ENCODE results near the gene ECE1.

The ECE1 gene

GRCh38 chr1:21325231-21325718 is 35.0 kb upstream of the ECE1 start:
- DNase-seq (ENCODE audit: low spot score) = no peak

DNA sequence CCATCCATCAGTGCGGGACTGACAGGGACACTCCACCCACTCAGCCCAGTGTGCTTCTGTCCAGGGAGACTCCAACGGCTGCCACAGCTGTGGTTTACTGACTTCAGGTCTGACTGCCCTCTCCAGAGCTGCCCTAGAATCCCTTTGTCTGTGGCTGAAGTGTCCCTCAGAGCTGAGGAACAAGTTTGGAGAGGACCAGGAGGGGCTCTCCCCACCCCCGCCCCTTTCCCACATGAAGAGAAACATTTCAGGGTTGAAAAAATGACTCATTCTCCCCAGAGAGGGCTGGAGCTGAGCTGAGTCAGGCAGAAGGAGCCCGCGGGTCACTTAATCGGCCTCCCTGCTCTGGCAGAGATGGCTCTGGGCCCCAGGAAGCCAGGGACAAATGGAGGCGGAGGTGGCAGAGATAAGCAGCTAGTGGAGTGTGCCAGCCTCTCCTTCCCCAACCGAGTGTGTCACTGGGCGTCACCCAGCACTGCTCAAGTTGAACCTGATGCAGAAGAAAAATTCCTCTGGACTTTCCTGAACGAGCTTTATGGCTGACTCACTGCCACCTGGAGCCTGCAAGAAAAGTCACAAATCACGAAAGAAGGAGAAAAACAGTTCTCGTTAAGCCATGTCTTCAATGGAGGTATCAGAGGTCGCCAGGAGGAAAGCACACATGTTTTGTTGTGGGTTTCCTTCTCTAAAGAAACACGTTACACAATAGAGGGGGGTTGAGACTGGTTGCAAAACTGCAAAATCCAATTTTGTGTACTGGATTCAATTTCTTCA is 34.3 kb upstream of the ECE1 start:
- DNase-seq (ENCODE audit: low spot score) = peak; percentile 73

DNA sequence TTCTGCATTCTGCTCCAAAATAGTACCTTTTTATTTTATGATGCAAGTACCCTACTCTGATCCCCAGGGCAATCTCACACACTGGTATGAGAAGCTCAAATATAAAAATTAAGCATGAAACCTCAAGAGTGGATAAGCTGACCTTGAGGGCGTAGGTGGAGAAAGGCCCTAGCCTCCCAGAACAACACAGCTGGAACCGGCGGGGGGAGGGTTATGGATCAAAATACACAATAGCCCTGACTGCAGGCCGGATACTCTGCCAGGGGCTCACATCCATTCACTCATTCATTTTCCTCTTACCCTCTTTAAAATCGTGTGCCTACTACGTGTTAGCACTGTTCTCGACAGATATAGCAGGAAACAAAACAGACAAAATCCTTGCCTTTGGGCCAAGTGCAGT is 32.8 kb upstream of the ECE1 start:
- DNase-seq (ENCODE audit: low spot score) = no peak

- no peak for DNase-seq (ENCODE audit: low spot score)
Measured at GRCh38 chr1:21322681-21323016, 32.4 kb upstream of the ECE1 start.

GRCh38 chr1:21321963-21322680 is 31.9 kb upstream of the ECE1 start:
- DNase-seq (ENCODE audit: low spot score) = no peak

DNA sequence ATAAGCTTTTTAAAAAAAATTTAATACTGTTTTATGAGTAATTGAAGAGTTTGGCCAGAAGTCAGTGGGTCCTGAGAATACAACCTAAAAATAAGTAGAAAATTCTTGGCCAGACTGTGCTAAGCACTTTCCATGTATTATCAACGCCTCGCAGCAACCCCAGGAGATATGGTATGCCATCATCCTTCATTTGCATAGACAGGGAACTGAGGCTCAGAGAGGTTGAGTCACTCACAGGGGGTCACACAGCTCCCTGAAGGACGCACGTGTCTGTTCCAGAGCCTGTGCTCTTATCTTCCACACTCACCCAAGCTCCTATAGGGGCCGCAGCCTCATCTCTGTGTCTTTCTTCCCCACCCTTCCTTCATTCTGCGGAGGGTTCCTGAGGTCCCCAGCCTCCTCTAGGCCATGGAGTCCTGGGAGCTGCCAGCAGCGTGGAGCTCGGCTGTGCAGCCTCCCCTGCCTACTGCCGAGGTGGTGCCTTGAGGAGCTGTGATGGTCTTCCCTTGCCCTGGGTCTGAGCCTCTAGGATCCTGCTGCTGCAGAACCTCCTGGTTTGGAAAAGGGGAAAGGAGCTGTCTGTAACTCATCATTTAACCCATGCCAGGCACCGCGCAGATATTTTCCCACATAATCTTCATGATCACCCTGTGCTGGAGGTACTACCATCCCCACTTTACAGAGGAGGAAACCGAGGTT is 30.3 kb upstream of the ECE1 start:
- no peak for DNase-seq (ENCODE audit: low spot score)

DNA sequence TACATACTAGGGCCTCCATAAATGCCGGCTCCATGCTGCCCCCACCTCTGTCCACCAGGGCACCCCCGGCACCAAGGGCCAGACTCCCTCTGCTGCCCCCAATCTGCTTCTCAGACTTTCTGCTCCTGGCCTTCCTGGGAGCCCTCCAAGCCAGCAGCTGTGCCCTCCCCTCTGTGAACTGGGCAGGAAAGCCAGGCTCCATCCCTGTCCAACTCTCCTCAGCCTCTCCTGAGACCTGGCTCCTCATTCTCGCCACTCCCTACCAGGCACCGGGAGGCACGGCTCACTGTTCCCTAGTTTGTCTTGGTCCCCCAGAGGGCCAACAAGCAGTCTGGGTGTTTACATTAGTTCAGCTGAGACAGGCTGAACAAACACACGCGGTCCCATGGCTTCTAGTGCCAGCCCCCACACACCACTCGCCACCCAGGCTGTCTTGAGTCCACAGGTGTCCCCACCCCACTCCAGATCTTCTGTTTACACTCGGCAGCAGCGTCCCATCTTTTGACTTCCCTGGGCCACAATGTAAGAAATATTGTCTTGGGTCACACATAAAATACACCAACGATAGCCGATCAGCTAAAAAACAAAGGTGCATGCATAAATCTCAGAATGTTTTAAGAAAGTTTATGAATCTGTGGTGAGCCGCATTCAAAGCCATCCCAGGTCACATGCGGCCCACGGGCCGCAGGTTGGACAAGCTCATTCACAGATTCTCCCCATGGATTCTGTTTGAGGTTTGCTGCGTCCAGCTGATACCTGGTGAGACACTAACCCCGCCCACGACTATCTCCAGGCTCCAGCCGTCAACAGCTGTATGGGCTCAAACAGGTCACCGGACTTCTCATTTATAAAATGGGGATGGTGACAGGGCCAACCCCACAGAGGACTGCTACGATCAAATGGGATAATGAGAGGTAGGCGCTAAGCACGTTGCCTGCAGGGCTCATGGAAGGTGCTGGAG is 29.5 kb upstream of the ECE1 start:
- DNase-seq (ENCODE audit: low spot score) = no peak

GRCh38 chr1:21318714-21319159 is 28.5 kb upstream of the ECE1 start:
- DNase-seq (ENCODE audit: low spot score) = peak; percentile 60

DNA sequence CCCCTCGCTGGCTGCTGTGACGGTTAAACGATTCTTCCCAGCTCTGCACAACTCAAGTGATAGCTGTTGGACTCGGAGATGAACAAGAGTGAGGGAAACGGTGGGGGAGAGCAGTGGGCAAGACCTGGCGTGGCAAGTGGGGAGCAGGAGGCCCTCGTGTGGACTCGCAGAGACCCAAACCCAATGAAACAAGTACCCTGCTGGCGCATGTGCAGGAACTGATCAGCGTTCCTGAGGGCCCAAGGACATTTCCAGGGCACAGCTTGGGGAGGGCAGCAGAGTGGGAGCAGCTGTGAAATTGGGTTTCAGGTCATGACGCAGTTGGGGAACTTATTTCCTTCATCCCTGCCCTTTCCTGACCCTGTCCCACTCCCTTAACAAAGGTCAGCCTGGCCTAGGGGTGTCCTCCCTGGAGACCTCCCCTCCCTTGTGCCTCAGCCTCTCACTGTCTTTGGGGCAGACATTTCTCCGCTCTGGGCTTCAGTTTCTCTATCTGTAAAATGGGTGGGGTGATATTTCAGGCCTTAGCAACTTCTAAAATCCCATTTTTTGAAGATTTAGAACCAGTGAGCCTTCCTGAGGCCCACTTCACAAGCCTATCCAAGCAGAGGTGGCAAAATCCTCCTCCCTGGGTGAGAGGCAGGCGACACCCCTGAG is 27.9 kb upstream of the ECE1 start:
- no peak for DNase-seq (ENCODE audit: low spot score)

- DNase-seq (ENCODE audit: low spot score) = no peak
Measured at GRCh38 chr1:21317690-21318043, 27.4 kb upstream of the ECE1 start.

DNA sequence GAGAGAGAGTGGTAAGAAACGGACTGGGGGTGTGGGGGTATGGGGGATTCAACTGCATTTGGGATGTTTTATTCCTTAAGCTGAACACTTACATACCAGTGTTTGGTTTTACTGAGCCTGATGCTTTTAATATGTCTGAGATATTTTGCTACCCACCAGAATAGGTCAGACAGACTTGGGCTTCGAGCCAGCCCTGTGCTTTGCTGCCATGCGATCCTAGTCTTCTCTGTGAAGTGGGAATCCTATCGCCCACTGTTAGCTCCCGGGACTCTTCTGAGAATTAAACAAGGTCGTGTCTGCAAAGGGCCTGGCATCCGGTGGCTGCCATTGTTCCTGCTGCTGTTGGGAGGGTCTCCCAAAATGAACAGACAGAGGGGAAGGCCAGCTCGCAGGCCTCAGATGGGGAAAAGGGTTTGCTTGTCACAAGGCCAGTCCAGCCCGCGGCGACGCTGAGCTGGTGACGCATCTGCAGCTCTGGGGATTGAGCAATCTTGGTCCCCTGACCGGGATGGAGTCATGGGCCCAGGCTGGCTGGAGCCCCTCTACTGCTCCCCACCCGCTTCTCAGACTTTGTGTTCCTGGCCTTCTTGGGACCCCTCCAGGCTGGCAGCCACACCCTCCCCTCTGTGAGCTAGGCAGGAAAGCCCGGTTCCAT is 26.9 kb upstream of the ECE1 start:
- peak; percentile 78 for DNase-seq (ENCODE audit: low spot score)

- DNase-seq (ENCODE audit: low spot score) = no peak
Measured at GRCh38 chr1:21314743-21315396, 24.6 kb upstream of the ECE1 start.

DNA sequence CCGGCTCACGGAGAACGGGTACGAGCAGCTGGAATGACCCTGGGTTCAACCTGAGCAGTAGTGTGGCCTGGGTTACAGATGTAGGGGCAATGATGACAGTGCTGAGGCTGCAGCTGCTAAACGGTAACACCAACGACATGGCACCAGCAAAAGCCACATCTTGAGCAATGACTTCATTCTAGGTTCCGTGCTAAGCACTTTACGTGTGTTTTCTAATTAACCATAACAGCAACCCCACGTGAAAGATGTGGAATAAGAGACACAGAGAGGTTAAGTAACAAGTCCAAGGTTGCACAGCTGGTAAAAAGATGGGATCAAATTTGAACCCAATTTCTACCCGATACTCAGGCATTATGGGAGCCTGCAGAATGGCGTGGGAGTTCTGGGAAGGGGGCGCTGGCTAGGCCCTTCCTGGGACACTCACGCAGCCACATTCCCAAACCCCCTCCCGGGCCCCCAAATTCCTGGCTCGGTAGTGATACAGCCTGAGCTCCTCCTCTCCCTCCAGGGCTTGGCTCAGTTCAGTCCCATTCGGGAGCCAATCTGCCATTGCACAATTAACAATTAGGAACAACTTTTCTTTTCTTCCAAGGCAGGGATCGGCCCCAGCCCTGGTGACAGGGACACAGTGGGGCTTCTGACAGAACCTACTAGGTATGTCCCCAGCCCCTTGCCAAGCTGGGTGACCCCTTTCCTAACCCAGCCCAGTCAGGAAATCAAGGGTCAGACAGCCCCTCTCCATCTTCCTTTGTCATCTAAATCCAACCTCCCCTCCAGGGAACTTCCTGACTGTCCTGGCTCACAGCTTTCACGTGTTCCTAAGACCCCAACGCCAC is 23.8 kb upstream of the ECE1 start:
- no peak for DNase-seq (ENCODE audit: low spot score)

DNA sequence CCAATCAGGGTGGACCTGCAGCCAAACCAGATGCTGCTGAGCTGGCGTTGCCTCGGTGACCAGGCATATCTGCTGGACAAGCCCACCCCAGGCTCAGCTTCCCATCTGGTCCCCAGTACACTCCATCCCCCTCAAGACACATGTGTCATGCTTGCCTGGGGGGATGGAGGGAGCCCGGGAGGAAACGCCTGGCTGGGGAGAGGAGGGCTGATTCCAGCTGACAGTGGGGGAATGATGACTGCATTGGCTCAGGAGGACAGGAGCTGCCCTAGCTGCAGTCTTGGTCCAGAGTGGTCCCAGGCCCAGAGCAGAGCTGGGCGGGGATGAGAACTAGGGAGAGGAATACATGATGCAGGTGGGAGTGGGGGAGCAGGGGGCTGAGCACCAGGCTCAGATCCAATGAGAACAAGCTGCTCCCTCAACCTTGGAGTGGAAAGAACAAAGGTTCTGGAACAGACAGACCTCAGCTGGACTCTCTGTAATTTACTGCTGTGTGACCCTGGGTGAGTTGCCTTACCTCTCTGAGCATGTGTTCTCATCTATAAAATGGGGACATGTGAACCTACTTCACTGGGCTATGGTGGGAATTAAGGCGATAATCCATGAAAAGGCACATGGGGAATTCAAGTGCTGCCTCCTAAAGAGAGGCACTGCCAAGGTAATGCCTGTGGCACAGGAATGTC is 23.1 kb upstream of the ECE1 start:
- peak; percentile 61 for DNase-seq (ENCODE audit: low spot score)

DNA sequence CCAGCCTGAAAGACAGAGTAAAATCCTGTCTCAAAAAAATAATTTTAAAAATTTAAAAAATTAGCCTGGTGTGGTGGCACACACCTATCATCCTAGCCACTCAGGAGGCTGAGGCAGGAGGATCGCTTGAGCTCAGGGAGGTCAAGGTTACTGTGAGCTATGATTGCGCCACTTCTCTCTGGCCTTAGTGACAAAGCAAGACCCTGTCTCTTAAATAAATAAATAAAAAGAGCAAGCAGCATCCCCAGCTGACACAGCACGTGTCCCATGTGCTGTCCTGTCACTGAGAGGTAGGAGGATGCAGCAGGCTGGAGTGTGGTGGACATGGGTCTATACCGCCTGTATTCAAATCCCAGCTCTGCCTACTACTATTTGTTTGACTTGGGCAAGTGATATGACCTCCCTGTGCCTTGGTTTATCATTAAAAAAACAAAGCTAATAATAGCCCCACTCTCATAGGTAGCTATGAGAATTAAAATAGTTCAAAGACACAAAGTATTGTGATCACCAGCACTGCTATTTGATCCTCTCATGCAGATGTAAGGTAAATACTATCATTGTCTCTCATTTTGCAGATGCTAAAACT is 22.2 kb upstream of the ECE1 start:
- DNase-seq (ENCODE audit: low spot score) = no peak

- no peak for DNase-seq (ENCODE audit: low spot score)
Measured at GRCh38 chr1:21311016-21311415, 20.8 kb upstream of the ECE1 start.

- DNase-seq (ENCODE audit: low spot score) = no peak
Measured at GRCh38 chr1:21308847-21309652, 18.8 kb upstream of the ECE1 start.

Measured in AG08396 (cell line).